Testis (tissue), 3 donors: ENCODE data around the gene PRR30. TPM values are rescaled to one million over a fixed set of nuclear protein-coding genes. Genes with fewer than 3 reads are reported as not detected.

Experiments
- DNase-seq: peaks from one replicate; pipeline ENCODE4 v3.0.0-alpha.2; 2019
- H3K27ac ChIP-seq, 2 donors: fragments of 200-600 bp; sonication (generic); one replicate each; pipeline ENCODE4 v1.5.1; 2019
- H3K27me3 ChIP-seq: fragments of 200-600 bp; sonication (generic); one replicate; pipeline ENCODE4 v1.5.1; 2019
- H3K36me3 ChIP-seq: fragments of 200-600 bp; sonication (generic); one replicate; pipeline ENCODE4 v1.5.1; 2017; ENCODE audit warnings: low read depth; ENCODE audit errors: missing control alignments
- H3K4me1 ChIP-seq: fragments of 200-600 bp; sonication (generic); one replicate; pipeline ENCODE4 v1.5.1; 2019
- H3K4me3 ChIP-seq, 2 donors: fragments of 200-600 bp; sonication (generic); one replicate each; pipeline ENCODE4 v1.5.1; 2017 to 2019
- H3K9me3 ChIP-seq: fragments of 200-600 bp; sonication (generic); one replicate; pipeline ENCODE4 v1.5.1; 2017
- POLR2A ChIP-seq: fragments of 450-650 bp; IDR thresholded peaks from one replicate; pipeline ENCODE4 v1.6.1; 2017; ENCODE audit warnings: antibody characterized with exemption, mild to moderate bottlenecking, moderate library complexity
- WGBS, 2 donors: methylation state at CpG; one replicate each; pipeline ENCODE4 v1.1.5; 2018; 5-methylcytosine and 5-hydroxymethylcytosine counted together
- intact Hi-C: fragments of 100-400 bp; cut with DNase I; formaldehyde crosslinking; loops from one replicate; pipeline ENCODE4 v1.15.1; 2023; ENCODE audit warnings: low total_unique reads
- polyA plus RNA-seq: library from polyadenylated mRNA; stranded (reverse); fragments of 350-450 nt; fragmentation: Illumina TruSeq; extraction: RNeasy Lipid Tissue Mini Kit (QIAGEN cat#74804); gene quantifications from one replicate; pipeline ENCODE4 v1.2.3, GENCODE V29; 2014; ENCODE audit warnings: low read depth, low replicate concordance; ENCODE audit not compliant: insufficient read depth
- total RNA-seq, 2 donors: library from RNA; depleted of rRNA; stranded (reverse); fragments of >200 nt; gene quantifications; one replicate each; pipeline ENCODE4 v1.2.3, GENCODE V29; 2016
- TF ChIP-seq, protein P1 (sequence below), 3 experiments: fragments of 450-650 bp in 2 of 3; fragments of 200-600 bp in 1 of 3; sonication (generic) in 1 of 3; IDR thresholded peaks; one replicate each; pipeline ENCODE4 v1.5.1; 2016 to 2019; ENCODE audit warnings: antibody characterized with exemption in 3 of 3, mild to moderate bottlenecking in 2 of 3, moderate library complexity in 1 of 3

PRR30 gene
- total and polyA plus RNA-seq, 3 donors from 2014 or later, result 12.8 to 153 (median 55.4) TPM

DNA sequence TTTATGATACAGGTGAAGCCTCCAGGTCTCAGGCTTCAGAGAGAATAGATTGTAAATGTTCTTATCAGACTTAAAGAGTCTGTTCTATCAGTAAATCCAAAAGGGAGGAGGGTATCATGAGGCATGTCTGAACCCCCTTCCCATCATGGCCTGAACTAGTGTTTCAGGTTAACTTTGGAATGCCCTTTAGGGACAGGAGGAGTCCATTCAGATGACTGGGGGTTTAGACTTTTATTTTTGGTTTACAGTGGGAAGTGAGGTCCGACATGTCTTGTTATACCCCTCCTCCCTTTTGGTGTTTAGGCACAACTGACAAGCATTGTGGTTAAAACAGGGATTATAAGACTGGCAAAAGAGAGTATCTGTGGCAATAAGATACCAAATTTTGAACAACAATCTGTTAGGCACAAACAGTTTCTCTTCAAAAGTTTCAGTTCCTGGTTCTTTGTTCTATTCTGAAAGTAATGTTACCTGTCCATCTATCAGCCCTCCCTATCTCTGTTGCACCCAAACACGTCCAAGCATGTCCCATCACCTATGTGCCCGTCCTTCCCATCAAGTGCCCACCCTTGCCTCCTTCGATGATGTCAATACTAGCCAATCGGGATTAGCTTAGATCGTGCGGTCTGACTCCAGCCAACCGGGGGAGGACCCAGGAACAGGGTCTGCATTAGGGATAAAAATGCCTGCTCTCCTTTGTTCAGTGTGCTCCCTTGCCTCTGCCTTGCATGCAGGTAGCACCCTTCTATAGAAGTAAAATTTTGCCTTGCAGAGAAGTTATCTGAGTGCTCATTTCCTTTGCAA is 26.0 kb upstream of the PRR30 start:
- peaks cover 8% of the 10 kb centered on the region for H3K4me1 ChIP-seq
- WGBS, 2 donors, result 89% methylated on average over 8 of the region's 8 CpGs
- no peak overlapping the region for H3K4me3 ChIP-seq
- H3K36me3 ChIP-seq, result no peaks in the 10 kb centered on the region
- H3K9me3 ChIP-seq, result no peaks in the 10 kb centered on the region
- TF ChIP-seq, protein P1, sequence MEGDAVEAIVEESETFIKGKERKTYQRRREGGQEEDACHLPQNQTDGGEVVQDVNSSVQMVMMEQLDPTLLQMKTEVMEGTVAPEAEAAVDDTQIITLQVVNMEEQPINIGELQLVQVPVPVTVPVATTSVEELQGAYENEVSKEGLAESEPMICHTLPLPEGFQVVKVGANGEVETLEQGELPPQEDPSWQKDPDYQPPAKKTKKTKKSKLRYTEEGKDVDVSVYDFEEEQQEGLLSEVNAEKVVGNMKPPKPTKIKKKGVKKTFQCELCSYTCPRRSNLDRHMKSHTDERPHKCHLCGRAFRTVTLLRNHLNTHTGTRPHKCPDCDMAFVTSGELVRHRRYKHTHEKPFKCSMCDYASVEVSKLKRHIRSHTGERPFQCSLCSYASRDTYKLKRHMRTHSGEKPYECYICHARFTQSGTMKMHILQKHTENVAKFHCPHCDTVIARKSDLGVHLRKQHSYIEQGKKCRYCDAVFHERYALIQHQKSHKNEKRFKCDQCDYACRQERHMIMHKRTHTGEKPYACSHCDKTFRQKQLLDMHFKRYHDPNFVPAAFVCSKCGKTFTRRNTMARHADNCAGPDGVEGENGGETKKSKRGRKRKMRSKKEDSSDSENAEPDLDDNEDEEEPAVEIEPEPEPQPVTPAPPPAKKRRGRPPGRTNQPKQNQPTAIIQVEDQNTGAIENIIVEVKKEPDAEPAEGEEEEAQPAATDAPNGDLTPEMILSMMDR (IDR thresholded peaks at IDR 0.05), result no peak
- no peak for TF ChIP-seq POLR2A
- DNase-seq, result no peak
- H3K27me3 ChIP-seq, result no peaks in the 10 kb centered on the region
- H3K27ac ChIP-seq, result no peak overlapping the region
- intact Hi-C loops, result no loop called here

- Histone ChIP-seq H3K9me3 (no peaks in the 10 kb centered on the region), H3K4me1 (peaks cover 6% of the 10 kb centered on the region), H3K36me3 (no peaks in the 10 kb centered on the region), H3K27ac (no peak overlapping the region), H3K4me3 (no peak overlapping the region), H3K27me3 (no peaks in the 10 kb centered on the region)
- DNase-seq, result no peak
- WGBS, 2 donors, result 77 to 81% methylated on average over 15 of the region's 15 CpGs
- intact Hi-C loops, result no loop called here
- TF ChIP-seq, protein P1 (IDR thresholded peaks at IDR 0.05), result no peak
- TF ChIP-seq POLR2A, result no peak
Measured at GRCh38 chr2:27162151-27163121, 23.2 kb upstream of the PRR30 start.

DNA sequence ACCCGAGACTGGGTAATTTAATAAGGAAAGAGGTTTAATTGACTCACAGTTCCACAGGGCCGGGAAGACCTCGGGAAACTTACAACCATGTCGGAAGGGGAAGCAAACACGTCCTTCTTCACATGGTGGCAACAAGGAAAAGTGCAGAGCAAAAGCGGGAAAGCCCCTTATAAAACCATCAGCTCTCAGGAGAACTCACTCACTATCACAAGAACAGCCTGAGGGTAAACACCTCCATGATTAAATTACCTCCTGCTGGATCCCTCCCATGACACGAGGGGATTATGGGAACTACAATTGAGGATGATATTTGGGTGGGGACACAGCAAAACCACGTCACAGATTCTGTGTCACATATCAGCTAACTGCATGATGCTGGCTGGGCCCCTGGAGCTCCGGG is 21.0 kb upstream of the PRR30 start:
- no peak for DNase-seq
- H3K27ac ChIP-seq, result no peak overlapping the region
- no peaks in the 10 kb centered on the region for H3K9me3 ChIP-seq
- no peaks in the 10 kb centered on the region for H3K36me3 ChIP-seq
- peaks cover 9% of the 10 kb centered on the region for H3K4me1 ChIP-seq
- H3K27me3 ChIP-seq, result no peaks in the 10 kb centered on the region
- intact Hi-C loops, result no loop called here
- H3K4me3 ChIP-seq, result no peak overlapping the region
- no peak for TF ChIP-seq POLR2A
- TF ChIP-seq, protein P1 (IDR thresholded peaks at IDR 0.05), result no peak
- 86 to 90% methylated on average over 9 of the region's 9 CpGs for WGBS, 2 donors

DNA sequence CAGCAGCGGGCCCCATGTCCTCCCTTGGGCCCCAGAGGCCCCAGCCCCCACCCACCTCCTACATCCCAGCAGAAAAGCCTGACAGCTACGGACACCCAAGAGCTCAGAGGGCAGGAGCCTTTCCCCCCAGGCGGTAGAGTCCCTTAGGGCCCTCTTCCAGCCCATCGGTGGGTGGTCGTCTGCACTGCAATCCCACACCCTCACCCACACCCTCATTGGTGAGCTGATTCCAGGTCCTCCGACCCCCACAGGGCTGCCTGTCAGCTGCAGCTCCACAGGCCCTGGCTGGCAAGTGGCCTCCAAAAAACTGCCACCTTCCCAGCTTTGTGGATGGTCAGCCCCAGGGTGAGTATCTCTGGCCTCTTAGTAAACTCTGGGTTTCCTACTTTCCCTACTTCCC is 20.1 kb upstream of the PRR30 start:
- WGBS, 2 donors, result 50 to 65% methylated on average over 2 to 6 of the region's 6 CpGs
- H3K27ac ChIP-seq, result no peak overlapping the region
- H3K27me3 ChIP-seq, result no peaks in the 10 kb centered on the region
- no peak overlapping the region for H3K4me3 ChIP-seq
- intact Hi-C loops, result no loop called here
- no peaks in the 10 kb centered on the region for H3K36me3 ChIP-seq
- no peak for DNase-seq
- H3K9me3 ChIP-seq, result no peaks in the 10 kb centered on the region
- TF ChIP-seq, protein P1 (IDR thresholded peaks at IDR 0.05), result no peak
- no peak for TF ChIP-seq POLR2A
- H3K4me1 ChIP-seq, result peaks cover 18% of the 10 kb centered on the region
